ENCODE data around the gene GNG2. TPM values are rescaled to one million over a fixed set of nuclear protein-coding genes. Genes with fewer than 3 reads are reported as not detected.

GNG2 gene
- total and polyA plus RNA-seq, 10 of the 15 experiments (the other 5 are each of a cell fraction or from before 2014, with no cell fraction given) = 31.6 to 114 (median 66.4) TPM

DNA sequence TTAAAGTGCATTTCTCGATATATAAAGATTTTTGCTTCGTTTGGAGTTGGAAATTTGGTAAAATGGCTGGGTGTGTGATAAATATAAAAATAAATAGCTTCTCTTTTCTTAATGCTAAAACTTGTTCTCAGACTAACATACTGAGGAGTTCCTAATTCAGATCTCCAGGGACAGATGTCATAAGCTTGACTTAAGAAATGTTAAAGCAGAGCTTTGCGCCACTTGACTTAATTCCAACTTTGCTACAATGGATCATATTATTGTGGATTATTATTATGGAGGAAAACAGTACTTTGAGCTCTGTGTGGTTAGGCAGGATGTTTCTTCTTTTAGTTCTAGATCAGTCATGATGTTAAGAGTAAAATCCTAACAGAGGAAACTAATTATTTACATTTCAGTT, 33.8 kb downstream of the GNG2 start (continued):
- TF ChIP-seq, protein P1, sequence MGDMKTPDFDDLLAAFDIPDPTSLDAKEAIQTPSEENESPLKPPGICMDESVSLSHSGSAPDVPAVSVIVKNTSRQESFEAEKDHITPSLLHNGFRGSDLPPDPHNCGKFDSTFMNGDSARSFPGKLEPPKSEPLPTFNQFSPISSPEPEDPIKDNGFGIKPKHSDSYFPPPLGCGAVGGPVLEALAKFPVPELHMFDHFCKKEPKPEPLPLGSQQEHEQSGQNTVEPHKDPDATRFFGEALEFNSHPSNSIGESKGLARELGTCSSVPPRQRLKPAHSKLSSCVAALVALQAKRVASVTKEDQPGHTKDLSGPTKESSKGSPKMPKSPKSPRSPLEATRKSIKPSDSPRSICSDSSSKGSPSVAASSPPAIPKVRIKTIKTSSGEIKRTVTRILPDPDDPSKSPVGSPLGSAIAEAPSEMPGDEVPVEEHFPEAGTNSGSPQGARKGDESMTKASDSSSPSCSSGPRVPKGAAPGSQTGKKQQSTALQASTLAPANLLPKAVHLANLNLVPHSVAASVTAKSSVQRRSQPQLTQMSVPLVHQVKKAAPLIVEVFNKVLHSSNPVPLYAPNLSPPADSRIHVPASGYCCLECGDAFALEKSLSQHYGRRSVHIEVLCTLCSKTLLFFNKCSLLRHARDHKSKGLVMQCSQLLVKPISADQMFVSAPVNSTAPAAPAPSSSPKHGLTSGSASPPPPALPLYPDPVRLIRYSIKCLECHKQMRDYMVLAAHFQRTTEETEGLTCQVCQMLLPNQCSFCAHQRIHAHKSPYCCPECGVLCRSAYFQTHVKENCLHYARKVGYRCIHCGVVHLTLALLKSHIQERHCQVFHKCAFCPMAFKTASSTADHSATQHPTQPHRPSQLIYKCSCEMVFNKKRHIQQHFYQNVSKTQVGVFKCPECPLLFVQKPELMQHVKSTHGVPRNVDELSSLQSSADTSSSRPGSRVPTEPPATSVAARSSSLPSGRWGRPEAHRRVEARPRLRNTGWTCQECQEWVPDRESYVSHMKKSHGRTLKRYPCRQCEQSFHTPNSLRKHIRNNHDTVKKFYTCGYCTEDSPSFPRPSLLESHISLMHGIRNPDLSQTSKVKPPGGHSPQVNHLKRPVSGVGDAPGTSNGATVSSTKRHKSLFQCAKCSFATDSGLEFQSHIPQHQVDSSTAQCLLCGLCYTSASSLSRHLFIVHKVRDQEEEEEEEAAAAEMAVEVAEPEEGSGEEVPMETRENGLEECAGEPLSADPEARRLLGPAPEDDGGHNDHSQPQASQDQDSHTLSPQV (IDR thresholded peaks at IDR 0.05) = no peak
- no peak for TF ChIP-seq EGR1 (IDR thresholded peaks at IDR 0.05; ENCODE audit: borderline replicate concordance in 1 of 2, low read depth in 2 of 2, low read length in 2 of 2)

GRCh38 chr14:51895375-51895774, 35.0 kb downstream of the GNG2 start:
- BruUV-seq (replicated peaks) = no TSS peak
- FAIRE-seq (no peak), DNase-seq (ENCODE audit: low read depth, low spot score) (no peak), ATAC-seq (no peak)
- CTCF ChIA-PET = interaction anchor here (0.6 to 2.2 kb wide), 7 partner anchors 10 to 184 kb away, joined by 3 to 15 read pairs (median 3); no protein-coding TSS in a partner anchor
- Histone ChIP-seq H3K79me2 (ENCODE audit: control insufficient read depth, insufficient read depth, low read length) (no peaks in the 10 kb centered on the region; the same call in none of the 2 replicates), H3K9ac (ENCODE audit: control insufficient read depth, insufficient read depth, low read length) (no peak overlapping the region), H3K4me3 (no peak overlapping the region), H3K9me3 (replicated peaks; ENCODE audit: control insufficient read depth, insufficient read depth, low read length) (no peaks in the 10 kb centered on the region; the same call in 2 of the 3 replicates), H3K27ac (ENCODE audit: control insufficient read depth, insufficient read depth) (no peak overlapping the region), H3K4me2 (ENCODE audit: control insufficient read depth, insufficient read depth) (no peak overlapping the region), H3K4me1 (ENCODE audit: control insufficient read depth, insufficient read depth, low read length) (no peaks in the 10 kb centered on the region), H4K20me1 (ENCODE audit: control insufficient read depth, insufficient read depth) (no peaks in the 10 kb centered on the region), H3K36me3 (ENCODE audit: control insufficient read depth in 2 of 2, insufficient read depth in 2 of 2, low read length in 1 of 2) (peaks cover 2 to 3% of the 10 kb centered on the region in 2 experiments; a peak in 2 of 4 replicates), H2AFZ (ENCODE audit: control insufficient read depth, low read depth, low read length) (no peak overlapping the region), H3K27me3 (replicated peaks in 1 of 2; ENCODE audit: control insufficient read depth in 2 of 2, insufficient read depth in 2 of 2, low read length in 1 of 2) (no peaks in the 10 kb centered on the region)
- SMC1A ChIA-PET (ENCODE audit: uncharacterized antibody, unreplicated experiment) = interaction anchor here (1.2 to 2.0 kb wide), 6 partner anchors 10 to 87 kb away, joined by 3 to 11 read pairs (median 4); no protein-coding TSS in a partner anchor
- RAD21 ChIA-PET (ENCODE audit: unreplicated experiment) = interaction anchor here (1.0 to 1.8 kb wide), 2 partner anchors 14 to 83 kb away, joined by 3 to 7 read pairs; no protein-coding TSS in a partner anchor
- POLR2A ChIA-PET = interaction anchor here (1.0 kb wide), 1 partner anchor 11 kb away, joined by 3 read pairs; no protein-coding TSS in a partner anchor
- intact Hi-C loops (cut with micrococcal nuclease; ENCODE audit: unreplicated experiment) (no loop called here), in situ Hi-C loops (cut with MboI) (no loop called here)
- TF ChIP-seq, protein P2, sequence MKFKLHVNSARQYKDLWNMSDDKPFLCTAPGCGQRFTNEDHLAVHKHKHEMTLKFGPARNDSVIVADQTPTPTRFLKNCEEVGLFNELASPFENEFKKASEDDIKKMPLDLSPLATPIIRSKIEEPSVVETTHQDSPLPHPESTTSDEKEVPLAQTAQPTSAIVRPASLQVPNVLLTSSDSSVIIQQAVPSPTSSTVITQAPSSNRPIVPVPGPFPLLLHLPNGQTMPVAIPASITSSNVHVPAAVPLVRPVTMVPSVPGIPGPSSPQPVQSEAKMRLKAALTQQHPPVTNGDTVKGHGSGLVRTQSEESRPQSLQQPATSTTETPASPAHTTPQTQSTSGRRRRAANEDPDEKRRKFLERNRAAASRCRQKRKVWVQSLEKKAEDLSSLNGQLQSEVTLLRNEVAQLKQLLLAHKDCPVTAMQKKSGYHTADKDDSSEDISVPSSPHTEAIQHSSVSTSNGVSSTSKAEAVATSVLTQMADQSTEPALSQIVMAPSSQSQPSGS (IDR thresholded peaks at IDR 0.05; ENCODE audit: low read length) = no peak
- no peak for TF ChIP-seq MYC (IDR thresholded peaks at IDR 0.05; ENCODE audit: insufficient read depth, insufficient read length, insufficient replicate concordance, low read length, severe bottlenecking)
- no peak for TF ChIP-seq TCF3 (IDR thresholded peaks at IDR 0.05; ENCODE audit: borderline replicate concordance, insufficient read depth, low read depth, low read length)
- TF ChIP-seq TCF7 (IDR thresholded peaks at IDR 0.05; ENCODE audit: borderline replicate concordance) = no peak
- no peak for TF ChIP-seq PBX3 (IDR thresholded peaks at IDR 0.05; ENCODE audit: insufficient replicate concordance, low read depth, low read length)
- no peak for TF ChIP-seq ZZZ3 (IDR thresholded peaks at IDR 0.05; ENCODE audit: control insufficient read depth, insufficient read length, low read depth)
- no peak for TF ChIP-seq POU2F2 (IDR thresholded peaks at IDR 0.05; ENCODE audit: borderline replicate concordance, low read depth, low read length)
- no peak for TF ChIP-seq RAD21 (IDR thresholded peaks at IDR 0.05; ENCODE audit: insufficient read depth, low read depth, low read length)
- no peak for TF ChIP-seq DPF2 (IDR thresholded peaks at IDR 0.05)
- no peak for TF ChIP-seq RFX5 (IDR thresholded peaks at IDR 0.05; ENCODE audit: low read depth, low read length)
- no peak for TF ChIP-seq JUND (IDR thresholded peaks at IDR 0.05; ENCODE audit: low read depth, low read length)
- TF ChIP-seq BHLHE40 (IDR thresholded peaks at IDR 0.05; ENCODE audit: borderline replicate concordance in 1 of 2, low read depth in 2 of 2, low read length in 1 of 2) = no peak
